H1 (cell line): ENCODE data around the gene ADPRM. TPM values are rescaled to one million over a fixed set of nuclear protein-coding genes. Genes with fewer than 3 reads are reported as not detected.

Source experiments
- CTCF ChIA-PET: fragments of 300-600 bp; sonication (Branson Sonifier 250); formaldehyde crosslinking; loops from one replicate; lab custom pipeline; 2021; ENCODE audit not compliant: partially characterized antibody; lab: Charles Lee
- POLR2A ChIA-PET: fragments of 300-600 bp; sonication (Branson Sonifier 250); formaldehyde crosslinking; loops from one replicate; lab custom pipeline; 2021; ENCODE audit warnings: inconsistent platforms; ENCODE audit not compliant: partially characterized antibody; lab: Charles Lee
- DNase-seq, 2 experiments: peaks; one replicate each; pipeline versions ENCODE4 v3.0.0 to v3.0.0-alpha.2; 2010 to 2022; ENCODE audit warnings: low spot score in 2 of 2, low read depth in 1 of 2, mixed read lengths in 1 of 2
- FAIRE-seq: peaks from 2 replicates; lab custom pipeline; 2011; peaks lifted over from hg19 to GRCh38; lab: Jason Lieb, UNC
- H2AFZ ChIP-seq: 2 replicates; pipeline ENCODE4 v1.8.1; 2012; ENCODE audit warnings: low read length, inconsistent platforms
- H2AK5ac ChIP-seq: 2 replicates; pipeline ENCODE4 v1.6.1; 2013; ENCODE audit warnings: low read depth, low read length
- H2BK120ac ChIP-seq: replicated peaks from 2 replicates; pipeline ENCODE3; 2013; ENCODE audit warnings: low read depth, low read length, inconsistent platforms
- H2BK12ac ChIP-seq: 2 replicates; pipeline ENCODE4 v1.6.1; 2013; ENCODE audit warnings: low read depth, low read length
- H2BK15ac ChIP-seq: 2 replicates; pipeline ENCODE4 v1.6.1; 2013; ENCODE audit warnings: low read length
- H2BK20ac ChIP-seq: 2 replicates; pipeline ENCODE4 v1.6.1; 2013; ENCODE audit warnings: low read length
- H2BK5ac ChIP-seq: 2 replicates; pipeline ENCODE4 v1.6.1; 2013; ENCODE audit warnings: low read depth, low read length
- H3K14ac ChIP-seq: 2 replicates; pipeline ENCODE4 v1.6.1; 2013; ENCODE audit warnings: inconsistent platforms; ENCODE audit not compliant: insufficient read length
- H3K18ac ChIP-seq: 2 replicates; pipeline ENCODE4 v1.6.1; 2013; ENCODE audit warnings: low read length; ENCODE audit errors: extremely low read depth
- H3K23ac ChIP-seq: 2 replicates; pipeline ENCODE4 v1.6.1; 2013; ENCODE audit warnings: inconsistent platforms; ENCODE audit not compliant: insufficient read length
- H3K23me2 ChIP-seq: 2 replicates; pipeline ENCODE4 v1.6.1; 2013; ENCODE audit warnings: low read depth, low read length
- H3K27ac ChIP-seq: 2 replicates; pipeline ENCODE4 v1.6.1; 2011; ENCODE audit warnings: low read depth, low read length, inconsistent platforms
- H3K27me3 ChIP-seq, 4 experiments: replicated peaks in 1 of 4; 1 replicate in 1 of 4; 2 replicates in 3 of 4; pipeline versions ENCODE4 v1.6.1 to v1.8.1; 2011 to 2013; ENCODE audit warnings: low read length in 3 of 4, mild to moderate bottlenecking in 3 of 4, inconsistent platforms in 2 of 4, mixed read lengths in 2 of 4, moderate library complexity in 1 of 4; ENCODE audit not compliant: control insufficient read depth in 3 of 4, insufficient read depth in 3 of 4; ENCODE audit errors: extremely low read depth in 1 of 4
- H3K36me3 ChIP-seq, 4 experiments: 2 replicates each; pipeline versions ENCODE4 v1.6.1 to v1.8.1; 2011 to 2013; ENCODE audit warnings: mild to moderate bottlenecking in 4 of 4, low read length in 3 of 4, moderate library complexity in 2 of 4, control low read depth in 1 of 4, inconsistent platforms in 1 of 4; ENCODE audit not compliant: insufficient read depth in 4 of 4, control insufficient read depth in 2 of 4
- H3K4ac ChIP-seq: replicated peaks from 2 replicates; pipeline ENCODE3; 2013; ENCODE audit warnings: low read length, low read depth, mixed read lengths, inconsistent platforms; ENCODE audit not compliant: insufficient read length
- H3K4me1 ChIP-seq, 4 experiments: replicated peaks in 1 of 4; 1 replicate in 1 of 4; 2 replicates in 3 of 4; pipeline versions ENCODE4 v1.6.1 to v1.8.1; 2011 to 2013; ENCODE audit warnings: low read length in 3 of 4, inconsistent platforms in 2 of 4, mixed read lengths in 1 of 4; ENCODE audit not compliant: insufficient read depth in 4 of 4, control insufficient read depth in 3 of 4
- H3K4me2 ChIP-seq, 2 experiments: 2 replicates each; pipeline versions ENCODE4 v1.6.1 to v1.8.1; 2011 to 2013; ENCODE audit warnings: low read depth in 2 of 2, low read length in 2 of 2, control low read depth in 1 of 2, inconsistent platforms in 1 of 2, mild to moderate bottlenecking in 1 of 2; ENCODE audit not compliant: insufficient read depth in 1 of 2
- H3K4me3 ChIP-seq, 4 experiments: fragments of 200-600, 300-600 bp in 1 of 4; sonication (generic), shearing (Covaris generic), sonication (Bioruptor Twin) in 1 of 4; 2 replicates each; pipeline versions ENCODE4 v1.5.1 to v1.8.1; 2011 to 2016; ENCODE audit warnings: low read length in 4 of 4, low read depth in 3 of 4, control low read depth in 2 of 4, inconsistent platforms in 2 of 4, mild to moderate bottlenecking in 2 of 4, mixed read lengths in 1 of 4, moderate library complexity in 1 of 4; ENCODE audit not compliant: insufficient read depth in 2 of 4; ENCODE audit errors: extremely low read depth in 1 of 4
- H3K56ac ChIP-seq: replicated peaks from 2 replicates; pipeline ENCODE3; 2013; ENCODE audit warnings: low read depth, mild to moderate bottlenecking, mixed read lengths, low read length, inconsistent platforms; ENCODE audit not compliant: insufficient read length
- H3K79me1 ChIP-seq: 2 replicates; pipeline ENCODE4 v1.6.1; 2013; ENCODE audit warnings: low read depth, low read length, control low read depth
- H3K79me2 ChIP-seq, 2 experiments: 2 replicates each; pipeline versions ENCODE4 v1.6.1 to v1.8.1; 2012 to 2013; ENCODE audit warnings: low read length in 2 of 2, mild to moderate bottlenecking in 2 of 2, inconsistent platforms in 1 of 2; ENCODE audit not compliant: insufficient read depth in 2 of 2, control insufficient read depth in 1 of 2
- H3K9ac ChIP-seq, 4 experiments: replicated peaks in 1 of 4; 1 replicate in 1 of 4; 2 replicates in 3 of 4; pipeline versions ENCODE4 v1.6.1 to v1.8.1; 2011 to 2013; ENCODE audit warnings: low read depth in 3 of 4, low read length in 3 of 4, control low read depth in 2 of 4, mild to moderate bottlenecking in 2 of 4, moderate library complexity in 2 of 4, inconsistent platforms in 1 of 4; ENCODE audit errors: extremely low read depth in 1 of 4
- H3K9me3 ChIP-seq, 2 experiments: 2 replicates each; pipeline versions ENCODE4 v1.6.1 to v1.8.1; 2012 to 2013; ENCODE audit warnings: mild to moderate bottlenecking in 2 of 2, moderate library complexity in 2 of 2, control low read depth in 1 of 2, inconsistent platforms in 1 of 2, low read depth in 1 of 2, low read length in 1 of 2, mixed read lengths in 1 of 2; ENCODE audit not compliant: insufficient read depth in 2 of 2
- H4K20me1 ChIP-seq, 2 experiments: replicated peaks in 1 of 2; 2 replicates each; pipeline versions ENCODE3 to v1.8.1; 2011 to 2013; ENCODE audit warnings: inconsistent platforms in 2 of 2, low read length in 2 of 2, mild to moderate bottlenecking in 1 of 2; ENCODE audit not compliant: insufficient read depth in 2 of 2, control insufficient read depth in 1 of 2
- H4K5ac ChIP-seq: 2 replicates; pipeline ENCODE4 v1.6.1; 2013; ENCODE audit warnings: low read length, low read depth, mixed read lengths, inconsistent platforms; ENCODE audit not compliant: insufficient read length
- H4K8ac ChIP-seq: 2 replicates; pipeline ENCODE4 v1.8.0; 2013; ENCODE audit warnings: mild to moderate bottlenecking, moderate library complexity, low read length, inconsistent platforms; ENCODE audit not compliant: insufficient read depth; ENCODE audit errors: extremely low read depth
- H4K91ac ChIP-seq: replicated peaks from 2 replicates; pipeline ENCODE3; 2013; ENCODE audit warnings: low read length, mixed read lengths, inconsistent platforms; ENCODE audit not compliant: insufficient read length
- HDAC6 ChIP-seq: IDR thresholded peaks from one replicate; pipeline ENCODE4 v1.7.1; 2012; ENCODE audit warnings: low read depth, mild to moderate bottlenecking, inconsistent platforms, low read length, moderate library complexity
- JUND ChIP-seq: IDR thresholded peaks from 2 replicates; pipeline ENCODE4 v1.6.1; 2011; ENCODE audit warnings: mild to moderate bottlenecking, improper control_type of control experiment, low read length
- NANOG ChIP-seq: IDR thresholded peaks from 2 replicates; pipeline ENCODE4 v1.6.1; 2011; ENCODE audit warnings: low read length, low read depth, mild to moderate bottlenecking, inconsistent platforms; ENCODE audit not compliant: insufficient read depth, poor library complexity, severe bottlenecking
- NRF1 ChIP-seq: IDR thresholded peaks from 2 replicates; pipeline ENCODE4 v1.6.1; 2011; ENCODE audit warnings: mild to moderate bottlenecking, low read depth, low read length, improper control_type of control experiment
- POLR2A ChIP-seq, 2 experiments: IDR thresholded peaks; 1 replicate in 1 of 2; 2 replicates in 1 of 2; pipeline ENCODE4 v1.6.1; 2011; ENCODE audit warnings: low read depth in 2 of 2, low read length in 2 of 2, mild to moderate bottlenecking in 2 of 2; ENCODE audit errors: control extremely low read depth in 1 of 2
- RNF2 ChIP-seq: fragments of 200-900, 300-1000 bp; sonication (generic); IDR thresholded peaks from 2 replicates; pipeline ENCODE4 v1.7.1; 2016; ENCODE audit warnings: borderline replicate concordance, low read depth, mild to moderate bottlenecking, antibody characterized with exemption, low read length; ENCODE audit not compliant: poor library complexity, severe bottlenecking; ENCODE audit errors: missing control alignments
- TBP ChIP-seq: IDR thresholded peaks from 2 replicates; pipeline ENCODE4 v1.6.1; 2011; ENCODE audit warnings: low read depth, low read length, improper control_type of control experiment
- TEAD4 ChIP-seq: IDR thresholded peaks from 2 replicates; pipeline ENCODE4 v1.6.1; 2012; ENCODE audit warnings: low read depth, low read length, inconsistent platforms, mixed read lengths
- YY1 ChIP-seq: IDR thresholded peaks from 2 replicates; pipeline ENCODE4 v1.6.1; 2011; ENCODE audit warnings: low read depth, mild to moderate bottlenecking, low read length
- WGBS, 2 experiments: shearing (Covaris generic) in 1 of 2; methylation state at CpG; one replicate each; pipeline versions ENCODE4 v1.1.6 to v1.1.7; 2013 to 2015; ENCODE audit warnings: low lambda C conversion rate in 2 of 2, mixed read lengths in 2 of 2, inconsistent platforms in 1 of 2, low coverage in 1 of 2, missing lambda C conversion rate in 1 of 2; ENCODE audit not compliant: insufficient replicate concordance in 2 of 2, insufficient coverage in 1 of 2, insufficient read length in 1 of 2; ENCODE audit errors: extremely low coverage in 1 of 2, missing lambda C conversion rate in 1 of 2; 5-methylcytosine and 5-hydroxymethylcytosine counted together
- polyA plus RNA-seq, 7 experiments: library from polyadenylated mRNA; depleted of rRNA in 3 of 7; stranded (reverse) in 5 of 7; unstranded in 2 of 7; fragments of >200 nt in 5 of 7; fragments of 200-250 nt in 2 of 7; gene quantifications; 1 replicate in 5 of 7; 2 replicates in 1 of 7; 4 replicates in 1 of 7; pipeline versions ENCODE4 v1.2.1 to v1.2.3, GENCODE V29; 2011 to 2013; ENCODE audit warnings: missing spikeins in 2 of 7, mixed read lengths in 2 of 7
- total RNA-seq: library from RNA; stranded (reverse); fragmentation: NEBNext Ultra II Directional; extraction: Animal tissue kit (Norgen Biotek cat#: 25700); gene quantifications from 2 replicates; pipeline ENCODE4 v1.2.1, GENCODE V29; 2021
- TF ChIP-seq, protein P1 (sequence below): IDR thresholded peaks from 2 replicates; pipeline ENCODE4 v1.6.1; 2011; ENCODE audit warnings: low read length, improper control_type of control experiment
- TF ChIP-seq, protein P2 (sequence below): IDR thresholded peaks from 2 replicates; pipeline ENCODE4 v1.6.1; 2012; ENCODE audit warnings: inconsistent platforms
- TF ChIP-seq, protein P3 (sequence below): IDR thresholded peaks from 2 replicates; pipeline ENCODE4 v1.6.1; 2012; ENCODE audit warnings: inconsistent platforms

The ADPRM gene
- total and polyA plus RNA-seq, 2 of the 8 experiments (the other 6 are each of a cell fraction or from before 2014, with no cell fraction given) = 6.7 to 7.9 TPM

DNA sequence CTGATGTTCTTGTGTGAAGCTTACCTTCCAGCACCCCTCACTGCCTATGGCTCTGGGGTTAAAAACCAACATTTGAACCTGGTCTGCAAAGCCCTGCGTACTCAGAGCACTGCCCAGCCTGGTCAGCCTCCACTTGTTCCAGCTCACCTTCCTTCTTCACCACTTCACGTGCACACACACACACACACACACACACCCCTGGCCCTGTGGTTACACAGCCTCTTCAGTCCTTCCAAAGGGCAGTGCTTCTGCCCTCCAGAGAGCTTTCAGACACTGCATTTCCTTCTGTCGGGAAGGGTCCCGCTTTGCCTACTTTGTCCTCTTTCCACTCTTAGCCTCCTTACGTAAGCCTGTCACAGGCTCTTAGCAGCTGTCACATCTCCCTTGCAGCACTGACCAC is 42.0 kb downstream of the ADPRM start:
- no peak overlapping the region; the same call in 1 of the 2 replicates for H2BK5ac ChIP-seq
- DNase-seq = no peak
- POLR2A ChIA-PET = interaction anchor here (1.2 kb wide), 1 partner anchor 9 kb away, joined by 4 read pairs; no protein-coding TSS in a partner anchor
- no peak for TF ChIP-seq HDAC6
- no peak for TF ChIP-seq NRF1
- TF ChIP-seq YY1 = no peak
- TF ChIP-seq, protein P1, sequence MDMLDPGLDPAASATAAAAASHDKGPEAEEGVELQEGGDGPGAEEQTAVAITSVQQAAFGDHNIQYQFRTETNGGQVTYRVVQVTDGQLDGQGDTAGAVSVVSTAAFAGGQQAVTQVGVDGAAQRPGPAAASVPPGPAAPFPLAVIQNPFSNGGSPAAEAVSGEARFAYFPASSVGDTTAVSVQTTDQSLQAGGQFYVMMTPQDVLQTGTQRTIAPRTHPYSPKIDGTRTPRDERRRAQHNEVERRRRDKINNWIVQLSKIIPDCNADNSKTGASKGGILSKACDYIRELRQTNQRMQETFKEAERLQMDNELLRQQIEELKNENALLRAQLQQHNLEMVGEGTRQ = no peak
- no peak for TF ChIP-seq NANOG
- no peak for TF ChIP-seq POLR2A (IDR thresholded peaks at IDR 0.05; ENCODE audit: control extremely low read depth in 1 of 2, low read depth in 2 of 2, low read length in 2 of 2)
- no peak for TF ChIP-seq TEAD4
- TF ChIP-seq RNF2 = no peak
- no peak for TF ChIP-seq JUND
- TF ChIP-seq, protein P2, sequence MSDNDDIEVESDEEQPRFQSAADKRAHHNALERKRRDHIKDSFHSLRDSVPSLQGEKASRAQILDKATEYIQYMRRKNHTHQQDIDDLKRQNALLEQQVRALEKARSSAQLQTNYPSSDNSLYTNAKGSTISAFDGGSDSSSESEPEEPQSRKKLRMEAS = no peak
- TF ChIP-seq, protein P3, sequence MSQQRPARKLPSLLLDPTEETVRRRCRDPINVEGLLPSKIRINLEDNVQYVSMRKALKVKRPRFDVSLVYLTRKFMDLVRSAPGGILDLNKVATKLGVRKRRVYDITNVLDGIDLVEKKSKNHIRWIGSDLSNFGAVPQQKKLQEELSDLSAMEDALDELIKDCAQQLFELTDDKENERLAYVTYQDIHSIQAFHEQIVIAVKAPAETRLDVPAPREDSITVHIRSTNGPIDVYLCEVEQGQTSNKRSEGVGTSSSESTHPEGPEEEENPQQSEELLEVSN = no peak
- TF ChIP-seq TBP = no peak

More for the DNA sequence above, 42.0 kb downstream of the ADPRM start:
- H2BK120ac ChIP-seq = no peak overlapping the region
- no peak overlapping the region for H3K4me2 ChIP-seq
- no peak overlapping the region for H3K4me3 ChIP-seq
- no peak overlapping the region for H3K9ac ChIP-seq
- peak overlapping the region; percentile 48 for H3K18ac ChIP-seq
- H3K14ac ChIP-seq = no peak overlapping the region
- H3K9me3 ChIP-seq = no peaks in the 10 kb centered on the region
- WGBS, 2 experiments = 84% methylated on average over 5 of the region's 5 CpGs; no CpG with 5 or more reads in 1 of the 2 experiments
- H4K91ac ChIP-seq = no peak overlapping the region
- no peak overlapping the region for H2BK20ac ChIP-seq
- no peaks in the 10 kb centered on the region for H3K36me3 ChIP-seq
- H3K79me2 ChIP-seq = no peaks in the 10 kb centered on the region
- H3K23ac ChIP-seq = no peak overlapping the region
- FAIRE-seq = no peak
- no peak overlapping the region for H2BK12ac ChIP-seq
- peak overlapping the region; percentile 1; the same call in 1 of the 2 replicates for H2BK15ac ChIP-seq
- H3K23me2 ChIP-seq = no peaks in the 10 kb centered on the region; the same call in 1 of the 2 replicates
- H4K8ac ChIP-seq = no peak overlapping the region
- H3K27me3 ChIP-seq = no peaks in the 10 kb centered on the region
- H4K20me1 ChIP-seq = no peaks in the 10 kb centered on the region
- CTCF ChIA-PET = interaction anchor here (0.6 to 8.1 kb wide), 8 partner anchors 14 to 1241 kb away, joined by 3 to 88 read pairs (median 4); no protein-coding TSS in a partner anchor
- no peak overlapping the region for H3K4ac ChIP-seq
- no peak overlapping the region for H3K27ac ChIP-seq
- no peak overlapping the region for H2AFZ ChIP-seq
- no peak overlapping the region for H2AK5ac ChIP-seq
- no peaks in the 10 kb centered on the region for H3K4me1 ChIP-seq
- H3K56ac ChIP-seq = no peak overlapping the region
- H4K5ac ChIP-seq = no peak overlapping the region
- no peaks in the 10 kb centered on the region for H3K79me1 ChIP-seq
